ENCODE results near the gene PDZRN3. TPM values are rescaled to one million over a fixed set of nuclear protein-coding genes. Genes with fewer than 3 reads are reported as not detected.

The PDZRN3 gene
- total RNA-seq, 2 experiments from 2014 or later = not detected

DNA sequence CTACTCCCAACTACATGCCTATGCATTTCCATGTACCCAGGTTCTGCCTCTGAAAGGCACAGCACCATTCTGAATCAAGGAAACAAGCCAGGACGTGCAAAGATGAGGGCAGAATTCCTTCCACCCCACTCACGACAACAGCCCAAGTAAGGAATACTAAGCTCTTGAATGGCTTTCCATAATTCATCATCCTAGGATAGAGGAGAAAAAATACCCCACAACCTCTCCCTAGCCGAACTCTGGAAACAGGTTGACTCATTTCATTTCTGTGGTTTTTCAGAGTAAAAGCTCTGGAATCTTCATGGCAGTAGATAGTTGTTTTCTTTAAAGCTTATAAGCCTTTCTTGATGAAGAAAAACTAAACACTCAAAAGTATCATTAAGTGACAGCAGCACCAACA is 77.8 kb downstream of the PDZRN3 start:
- ATAC-seq (no peak), DNase-seq (no peak)
- H3K36me3 Mint-ChIP-seq (ENCODE audit: low read depth) = no peaks in the 10 kb centered on the region
- H3K27me3 Mint-ChIP-seq = peaks cover 2% of the 10 kb centered on the region
- ChIA-PET POLR2A (no interaction called here), CTCF (no interaction called here)
- TF ChIP-seq, protein P1, sequence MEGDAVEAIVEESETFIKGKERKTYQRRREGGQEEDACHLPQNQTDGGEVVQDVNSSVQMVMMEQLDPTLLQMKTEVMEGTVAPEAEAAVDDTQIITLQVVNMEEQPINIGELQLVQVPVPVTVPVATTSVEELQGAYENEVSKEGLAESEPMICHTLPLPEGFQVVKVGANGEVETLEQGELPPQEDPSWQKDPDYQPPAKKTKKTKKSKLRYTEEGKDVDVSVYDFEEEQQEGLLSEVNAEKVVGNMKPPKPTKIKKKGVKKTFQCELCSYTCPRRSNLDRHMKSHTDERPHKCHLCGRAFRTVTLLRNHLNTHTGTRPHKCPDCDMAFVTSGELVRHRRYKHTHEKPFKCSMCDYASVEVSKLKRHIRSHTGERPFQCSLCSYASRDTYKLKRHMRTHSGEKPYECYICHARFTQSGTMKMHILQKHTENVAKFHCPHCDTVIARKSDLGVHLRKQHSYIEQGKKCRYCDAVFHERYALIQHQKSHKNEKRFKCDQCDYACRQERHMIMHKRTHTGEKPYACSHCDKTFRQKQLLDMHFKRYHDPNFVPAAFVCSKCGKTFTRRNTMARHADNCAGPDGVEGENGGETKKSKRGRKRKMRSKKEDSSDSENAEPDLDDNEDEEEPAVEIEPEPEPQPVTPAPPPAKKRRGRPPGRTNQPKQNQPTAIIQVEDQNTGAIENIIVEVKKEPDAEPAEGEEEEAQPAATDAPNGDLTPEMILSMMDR (IDR thresholded peaks at IDR 0.05) = no peak
- intact Hi-C loops (cut with micrococcal nuclease) = no loop called here
- no peaks in the 10 kb centered on the region for H3K4me1 Mint-ChIP-seq (ENCODE audit: low read depth)
- no peak overlapping the region for H3K27ac Mint-ChIP-seq
- no peaks in the 10 kb centered on the region for H3K9me3 Mint-ChIP-seq
- H3K4me3 Mint-ChIP-seq = no peak overlapping the region

- POLR2A ChIA-PET = no interaction called here
These were observed 81.3 kb downstream of the PDZRN3 start for GRCh38 chr3:73543412-73543811.

DNA sequence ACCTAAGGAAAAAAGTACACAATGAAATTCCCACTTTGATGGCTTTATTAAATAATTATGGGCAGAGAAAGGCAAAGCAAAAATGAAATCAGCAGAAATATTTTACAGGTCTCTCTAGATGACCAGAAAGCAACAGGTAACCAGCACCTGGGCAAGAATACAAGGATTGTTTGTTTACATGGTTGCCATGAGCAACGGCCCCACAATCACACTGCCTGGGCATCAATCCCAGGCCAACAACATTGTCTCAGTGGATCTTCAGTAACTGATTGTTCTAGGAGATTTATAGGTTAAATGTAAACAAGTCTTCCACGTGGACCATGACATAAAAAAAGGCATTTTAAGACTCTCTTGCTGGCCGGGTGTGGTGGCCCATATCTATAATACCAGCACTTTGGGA is 82.6 kb downstream of the PDZRN3 start:
- Mint-ChIP-seq H3K4me3 (no peak overlapping the region), H3K27me3 (peaks cover 2% of the 10 kb centered on the region), H3K9me3 (no peaks in the 10 kb centered on the region), H3K4me1 (ENCODE audit: low read depth) (no peaks in the 10 kb centered on the region), H3K36me3 (ENCODE audit: low read depth) (no peaks in the 10 kb centered on the region), H3K27ac (no peak overlapping the region)
- POLR2A ChIA-PET = no interaction called here
- TF ChIP-seq, protein P1 (IDR thresholded peaks at IDR 0.05) = no peak
- CTCF ChIA-PET = no interaction called here
- no peak for DNase-seq
- intact Hi-C loops (cut with micrococcal nuclease) = no loop called here
- no peak for ATAC-seq

More at GRCh38 chr3:73543412-73543811, 81.3 kb downstream of the PDZRN3 start:
- no peak for DNase-seq
- H3K9me3 Mint-ChIP-seq = no peaks in the 10 kb centered on the region
- H3K36me3 Mint-ChIP-seq (ENCODE audit: low read depth) = no peaks in the 10 kb centered on the region
- H3K27me3 Mint-ChIP-seq = peaks cover 2% of the 10 kb centered on the region
- no peak overlapping the region for H3K27ac Mint-ChIP-seq
- H3K4me1 Mint-ChIP-seq (ENCODE audit: low read depth) = no peaks in the 10 kb centered on the region
- no peak overlapping the region for H3K4me3 Mint-ChIP-seq
- TF ChIP-seq, protein P1 (IDR thresholded peaks at IDR 0.05) = no peak
- intact Hi-C loops (cut with micrococcal nuclease) = no loop called here
- no peak for ATAC-seq
- CTCF ChIA-PET = no interaction called here

- Mint-ChIP-seq H3K4me1 (ENCODE audit: low read depth) (no peaks in the 10 kb centered on the region), H3K27me3 (peaks cover 2% of the 10 kb centered on the region), H3K36me3 (ENCODE audit: low read depth) (no peaks in the 10 kb centered on the region), H3K27ac (no peak overlapping the region), H3K4me3 (no peak overlapping the region), H3K9me3 (no peaks in the 10 kb centered on the region)
- intact Hi-C loops (cut with micrococcal nuclease) = no loop called here
- ATAC-seq = no peak
- ChIA-PET CTCF (no interaction called here), POLR2A (no interaction called here)
- TF ChIP-seq, protein P1 (IDR thresholded peaks at IDR 0.05) = no peak
- DNase-seq = no peak
These were observed 83.6 kb downstream of the PDZRN3 start for GRCh38 chr3:73540969-73541740.

DNA sequence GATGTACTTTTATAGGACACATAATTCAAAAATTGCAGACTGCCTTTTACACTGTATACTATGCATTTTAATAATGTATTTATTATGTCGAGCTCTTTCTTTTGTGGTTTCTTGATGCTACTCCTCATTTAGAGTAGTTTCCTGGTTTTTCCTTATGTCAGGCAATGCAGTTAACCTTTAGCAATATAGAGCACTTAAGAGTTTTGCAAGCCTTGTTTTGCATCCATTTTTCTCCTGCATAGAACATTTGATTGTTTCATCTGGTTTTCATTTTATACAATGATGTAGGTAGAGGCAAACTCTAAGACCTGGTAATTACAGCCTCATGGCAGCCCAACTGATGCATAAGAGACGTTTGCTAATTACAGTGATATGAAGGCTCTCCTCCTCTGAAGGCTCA is 86.3 kb downstream of the PDZRN3 start:
- TF ChIP-seq, protein P1 (IDR thresholded peaks at IDR 0.05) = no peak
- H3K4me3 Mint-ChIP-seq = no peak overlapping the region
- H3K4me1 Mint-ChIP-seq (ENCODE audit: low read depth) = no peaks in the 10 kb centered on the region
- H3K27me3 Mint-ChIP-seq = peaks cover 2% of the 10 kb centered on the region
- no peaks in the 10 kb centered on the region for H3K9me3 Mint-ChIP-seq
- DNase-seq = no peak
- intact Hi-C loops (cut with micrococcal nuclease) = no loop called here
- ATAC-seq = no peak
- CTCF ChIA-PET = no interaction called here
- H3K27ac Mint-ChIP-seq = no peak overlapping the region
- no peaks in the 10 kb centered on the region for H3K36me3 Mint-ChIP-seq (ENCODE audit: low read depth)
- POLR2A ChIA-PET = no interaction called here

Data from activated CD8-positive, alpha-beta T cell treated with anti-CD3 and anti-CD28 coated beads for 36 hours (primary cell).